ENCODE data around the gene OCRL. TPM values are rescaled to one million over a fixed set of nuclear protein-coding genes. Genes with fewer than 3 reads are reported as not detected.

Gene OCRL
- polyA plus RNA-seq, 1 donor (not counting 4 experiments of a cell fraction or from before 2014, with no cell fraction given), result 27.9 TPM

DNA sequence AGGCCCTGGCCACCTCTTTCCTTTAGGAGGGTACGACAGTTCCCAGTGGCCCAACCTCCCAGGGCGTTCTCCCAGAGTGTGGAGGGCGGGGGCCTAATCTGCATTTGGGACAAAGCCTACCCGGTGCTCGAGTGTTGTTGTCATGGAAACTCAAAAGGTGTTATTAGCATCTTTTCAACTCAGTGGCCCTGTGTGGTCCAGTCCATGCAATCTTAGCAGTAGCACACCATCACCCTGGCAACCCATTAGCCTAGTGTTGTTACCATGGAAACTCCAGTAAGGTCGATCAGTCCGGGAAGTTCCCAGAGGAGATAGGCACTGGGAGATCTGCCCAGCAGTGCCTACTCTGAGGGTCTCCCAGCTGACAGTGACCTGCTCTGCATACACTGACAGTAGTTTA lies 94.5 kb downstream of the OCRL start:
- H3K36me3 ChIP-seq (ENCODE audit: control insufficient read depth in 2 of 2, extremely low read depth in 1 of 2, insufficient read depth in 2 of 2, low read length in 2 of 2), result no peaks in the 10 kb centered on the region
- H3K4me1 ChIP-seq (ENCODE audit: control insufficient read depth, extremely low read depth, insufficient read depth, low read length), result peaks cover 8% of the 10 kb centered on the region
- no peak overlapping the region for H3K27ac ChIP-seq (ENCODE audit: control insufficient read depth, insufficient read depth, low read length)
- dilution Hi-C loops (cut with MboI; ENCODE audit: extremely low pct_ligation_motif_present, low sequenced_read_pairs), result no loop called here
- no peak overlapping the region for H3K4me2 ChIP-seq (ENCODE audit: control insufficient read depth, extremely low read depth, insufficient read depth, low read depth, low read length)
- no peaks in the 10 kb centered on the region for H3K9me1 ChIP-seq (ENCODE audit: control insufficient read depth, extremely low read depth, insufficient read depth, low read length)
- H3K9me3 ChIP-seq (ENCODE audit: control insufficient read depth, low read depth, low read length), result no peaks in the 10 kb centered on the region
- no peaks in the 10 kb centered on the region for H3K27me3 ChIP-seq (ENCODE audit: control insufficient read depth, extremely low read depth, insufficient read depth, low read length)
- no peak overlapping the region for H3K9ac ChIP-seq (ENCODE audit: control insufficient read depth, extremely low read depth, insufficient read depth, low read length)
- TF ChIP-seq EZH2 (IDR thresholded peaks at IDR 0.05; ENCODE audit: low read length), result no peak
- TF ChIP-seq, protein P1, sequence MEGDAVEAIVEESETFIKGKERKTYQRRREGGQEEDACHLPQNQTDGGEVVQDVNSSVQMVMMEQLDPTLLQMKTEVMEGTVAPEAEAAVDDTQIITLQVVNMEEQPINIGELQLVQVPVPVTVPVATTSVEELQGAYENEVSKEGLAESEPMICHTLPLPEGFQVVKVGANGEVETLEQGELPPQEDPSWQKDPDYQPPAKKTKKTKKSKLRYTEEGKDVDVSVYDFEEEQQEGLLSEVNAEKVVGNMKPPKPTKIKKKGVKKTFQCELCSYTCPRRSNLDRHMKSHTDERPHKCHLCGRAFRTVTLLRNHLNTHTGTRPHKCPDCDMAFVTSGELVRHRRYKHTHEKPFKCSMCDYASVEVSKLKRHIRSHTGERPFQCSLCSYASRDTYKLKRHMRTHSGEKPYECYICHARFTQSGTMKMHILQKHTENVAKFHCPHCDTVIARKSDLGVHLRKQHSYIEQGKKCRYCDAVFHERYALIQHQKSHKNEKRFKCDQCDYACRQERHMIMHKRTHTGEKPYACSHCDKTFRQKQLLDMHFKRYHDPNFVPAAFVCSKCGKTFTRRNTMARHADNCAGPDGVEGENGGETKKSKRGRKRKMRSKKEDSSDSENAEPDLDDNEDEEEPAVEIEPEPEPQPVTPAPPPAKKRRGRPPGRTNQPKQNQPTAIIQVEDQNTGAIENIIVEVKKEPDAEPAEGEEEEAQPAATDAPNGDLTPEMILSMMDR (optimal IDR thresholded peaks at IDR 0.05 in 1 of 3, IDR thresholded peaks at IDR 0.05 in 1 of 3, conservative IDR thresholded peaks at IDR 0.05 in 1 of 3; ENCODE audit: extremely low read depth in 1 of 3, insufficient read depth in 2 of 3, low read length in 3 of 3), result no peak
- FAIRE-seq (no peak), DNase-seq (ENCODE audit: low read depth, low spot score) (no peak)
- no peaks in the 10 kb centered on the region for H4K20me1 ChIP-seq (ENCODE audit: control insufficient read depth, extremely low read depth, insufficient read depth, low read length)
- H3K4me3 ChIP-seq (ENCODE audit: control insufficient read depth in 2 of 3, extremely low read depth in 1 of 3, insufficient read depth in 2 of 3, low read depth in 1 of 3, low read length in 3 of 3), result no peak overlapping the region
- H2AFZ ChIP-seq (ENCODE audit: control insufficient read depth, low read length), result no peak overlapping the region
- H3K79me2 ChIP-seq (ENCODE audit: control insufficient read depth, insufficient read depth, low read length), result no peaks in the 10 kb centered on the region

DNA sequence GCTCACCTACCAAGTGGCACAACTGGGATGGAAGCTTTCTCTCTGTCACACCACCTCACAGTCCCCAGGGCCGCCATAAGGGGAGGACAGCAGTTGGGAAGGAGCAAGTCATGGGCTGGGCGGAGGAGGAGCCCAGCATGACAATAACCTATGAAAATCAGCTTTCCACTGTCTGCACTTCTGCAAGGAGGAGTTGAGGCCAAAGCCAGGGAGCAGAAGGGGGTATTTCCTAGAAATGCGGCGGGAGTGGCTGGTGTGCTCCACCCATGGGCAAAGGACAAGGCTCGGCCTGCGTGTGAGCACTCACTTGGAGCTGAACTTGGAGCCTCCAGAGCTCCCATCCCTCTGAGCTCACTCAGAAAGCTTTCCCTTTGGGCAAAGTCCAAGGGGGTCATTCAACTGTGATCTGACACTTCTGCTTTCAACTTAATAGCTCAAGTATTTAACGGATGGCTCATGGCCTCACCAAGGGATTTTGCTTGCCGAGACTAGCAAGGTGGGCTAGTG lies 96.2 kb downstream of the OCRL start:
- Histone ChIP-seq H3K4me3 (ENCODE audit: control insufficient read depth in 2 of 3, extremely low read depth in 1 of 3, insufficient read depth in 2 of 3, low read depth in 1 of 3, low read length in 3 of 3) (no peak overlapping the region), H3K9me1 (ENCODE audit: control insufficient read depth, extremely low read depth, insufficient read depth, low read length) (no peaks in the 10 kb centered on the region), H3K79me2 (ENCODE audit: control insufficient read depth, insufficient read depth, low read length) (no peaks in the 10 kb centered on the region), H2AFZ (ENCODE audit: control insufficient read depth, low read length) (no peak overlapping the region), H3K27ac (ENCODE audit: control insufficient read depth, insufficient read depth, low read length) (peak overlapping the region; percentile 74), H4K20me1 (ENCODE audit: control insufficient read depth, extremely low read depth, insufficient read depth, low read length) (no peaks in the 10 kb centered on the region), H3K9ac (ENCODE audit: control insufficient read depth, extremely low read depth, insufficient read depth, low read length) (no peak overlapping the region), H3K4me1 (ENCODE audit: control insufficient read depth, extremely low read depth, insufficient read depth, low read length) (peaks cover 8% of the 10 kb centered on the region), H3K36me3 (ENCODE audit: control insufficient read depth in 2 of 2, extremely low read depth in 1 of 2, insufficient read depth in 2 of 2, low read length in 2 of 2) (no peaks in the 10 kb centered on the region), H3K4me2 (ENCODE audit: control insufficient read depth, extremely low read depth, insufficient read depth, low read depth, low read length) (no peak overlapping the region), H3K9me3 (ENCODE audit: control insufficient read depth, low read depth, low read length) (no peaks in the 10 kb centered on the region), H3K27me3 (ENCODE audit: control insufficient read depth, extremely low read depth, insufficient read depth, low read length) (no peaks in the 10 kb centered on the region)
- peak; percentile 17 for FAIRE-seq
- dilution Hi-C loops (cut with MboI; ENCODE audit: extremely low pct_ligation_motif_present, low sequenced_read_pairs), result no loop called here
- no peak for TF ChIP-seq EZH2 (IDR thresholded peaks at IDR 0.05; ENCODE audit: low read length)
- TF ChIP-seq, protein P1 (optimal IDR thresholded peaks at IDR 0.05 in 1 of 3, IDR thresholded peaks at IDR 0.05 in 1 of 3, conservative IDR thresholded peaks at IDR 0.05 in 1 of 3; ENCODE audit: extremely low read depth in 1 of 3, insufficient read depth in 2 of 3, low read length in 3 of 3), result no peak
- peak; percentile 45 for DNase-seq (ENCODE audit: low read depth, low spot score)

All from keratinocyte (primary cell).